ENCODE measurements around the gene TRIM8.
"Not testable (repeated sequence)": the region's sequence is repeated elsewhere in the genome, so short reads cannot be mapped to it uniquely, and the experiment has no call there.

TRIM8 gene

DNA sequence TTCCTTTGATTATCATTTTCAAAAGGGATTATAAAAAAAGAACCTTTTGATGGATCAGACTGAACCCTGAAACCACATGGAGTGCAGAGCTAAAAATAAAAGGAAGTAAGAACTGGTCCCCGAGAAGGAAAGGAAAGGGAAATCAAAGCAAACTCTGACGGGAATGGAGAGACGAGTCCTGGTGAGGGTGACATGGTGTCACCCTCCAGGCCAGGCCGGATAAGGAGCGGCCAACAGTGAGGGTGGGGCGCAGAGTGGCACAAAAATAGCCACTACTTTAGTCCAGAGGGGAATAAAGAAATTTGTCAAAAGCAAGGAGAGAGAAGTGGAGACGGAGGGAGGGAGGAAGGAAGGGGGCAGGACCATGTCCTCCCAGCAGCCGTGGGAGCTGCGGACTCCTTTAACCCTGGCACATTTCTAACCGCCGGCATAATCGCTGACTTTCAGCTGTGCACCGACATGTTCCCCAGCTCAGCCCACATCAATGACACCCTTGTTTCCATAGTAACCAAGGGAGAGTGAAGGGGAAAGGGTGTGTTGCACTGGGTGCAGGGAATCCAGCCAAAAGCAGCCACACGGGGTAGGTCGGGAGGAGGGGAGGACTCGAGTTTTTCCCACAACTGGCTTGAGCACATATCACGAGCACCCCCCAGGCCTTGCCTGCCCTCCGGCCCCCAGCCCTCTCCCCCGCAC, 29.7 kb downstream of the TRIM8 start:
- DNase-seq: peak; percentile 82

GRCh38 chr10:102674566-102674965, 30.3 kb downstream of the TRIM8 start:
- DNase-seq: peak; percentile 58

GRCh38 chr10:102675011-102675665, 30.9 kb downstream of the TRIM8 start:
- peak; percentile 78 for DNase-seq

DNA sequence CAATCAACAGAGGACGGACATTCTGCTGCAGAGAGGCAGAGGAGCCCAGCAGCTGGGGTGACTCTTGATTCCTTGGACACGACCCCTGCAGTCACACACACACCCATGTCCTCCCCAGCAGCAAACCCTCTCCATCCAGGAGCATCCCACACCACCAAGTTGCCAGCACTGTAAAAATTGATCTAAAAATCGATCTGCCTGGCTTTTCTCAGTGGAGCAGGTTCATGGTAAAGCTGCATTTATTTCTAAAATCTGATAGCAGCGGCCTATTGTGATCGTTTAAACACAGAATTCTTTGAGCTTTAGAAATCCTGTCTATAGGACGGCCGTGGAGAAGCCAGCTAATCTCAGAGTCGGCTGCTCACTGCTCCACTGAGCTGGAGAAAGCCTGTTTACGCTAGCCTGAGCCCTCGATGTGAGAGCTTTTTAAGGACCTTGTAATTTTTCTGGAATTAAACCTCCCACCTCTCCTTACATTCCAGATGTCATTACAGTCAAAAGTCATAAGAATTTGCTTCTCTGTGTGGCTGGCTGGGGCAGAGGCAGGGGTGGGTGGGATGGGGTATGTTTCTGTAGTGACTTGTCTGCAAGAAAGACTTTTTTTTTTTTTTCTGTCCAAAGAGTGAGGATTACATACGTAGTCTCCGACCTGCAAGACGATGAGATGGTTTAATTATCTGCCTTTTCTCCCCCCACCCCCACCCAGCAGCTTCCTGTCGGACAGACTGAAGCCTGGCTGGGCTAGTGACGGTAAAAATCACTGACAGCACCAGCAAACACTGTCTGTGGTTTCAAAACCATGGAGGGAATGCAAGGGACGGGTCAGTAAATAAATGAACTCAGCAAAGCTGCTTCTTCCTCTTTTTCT, 31.6 kb downstream of the TRIM8 start:
- peak; percentile 76 for DNase-seq

GRCh38 chr10:102676534-102677315, 32.4 kb downstream of the TRIM8 start:
- no peak for DNase-seq

- peak; percentile 36 for DNase-seq
Observed at GRCh38 chr10:102677331-102678067, 33.2 kb downstream of the TRIM8 start.

DNA sequence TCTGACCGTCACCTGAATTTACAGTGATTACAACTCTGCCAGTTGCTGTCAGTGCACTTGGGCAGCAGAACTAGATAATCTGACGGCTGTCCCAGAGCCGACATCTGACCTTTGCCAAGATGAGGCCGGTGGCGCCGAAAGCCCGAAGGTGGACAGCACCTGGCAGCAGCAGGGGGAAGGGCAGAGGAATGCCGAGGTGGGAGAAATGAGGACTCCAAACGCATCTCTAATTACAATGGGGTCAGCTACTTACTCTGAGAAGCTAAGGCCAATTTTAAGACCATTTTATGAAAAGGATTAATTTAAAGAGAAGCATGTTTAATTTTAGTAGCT, 33.8 kb downstream of the TRIM8 start:
- no peak for DNase-seq

DNA sequence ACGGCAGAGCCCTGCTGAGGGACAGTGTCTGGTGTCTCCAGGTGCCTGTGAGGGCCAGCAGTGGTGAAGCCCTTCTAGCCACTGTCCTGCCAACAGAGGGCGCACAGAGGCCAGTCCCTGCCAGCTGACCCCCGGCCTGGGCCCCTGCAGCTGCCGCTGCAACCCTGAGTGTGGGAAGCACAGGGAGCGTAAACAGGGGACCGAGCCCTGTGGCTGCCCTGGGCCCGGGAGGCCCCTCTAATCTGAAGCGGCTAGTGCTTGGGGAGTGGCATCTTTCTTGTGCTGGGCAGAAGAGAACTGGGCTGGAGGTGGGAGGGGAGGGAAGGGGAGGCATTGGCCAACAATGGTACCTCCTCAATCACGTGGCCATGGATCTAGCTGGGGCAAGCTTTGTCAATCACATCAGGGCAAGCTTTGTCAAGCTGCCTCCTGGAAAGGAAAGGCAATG, 34.6 kb downstream of the TRIM8 start:
- DNase-seq: peak; percentile 91

DNA sequence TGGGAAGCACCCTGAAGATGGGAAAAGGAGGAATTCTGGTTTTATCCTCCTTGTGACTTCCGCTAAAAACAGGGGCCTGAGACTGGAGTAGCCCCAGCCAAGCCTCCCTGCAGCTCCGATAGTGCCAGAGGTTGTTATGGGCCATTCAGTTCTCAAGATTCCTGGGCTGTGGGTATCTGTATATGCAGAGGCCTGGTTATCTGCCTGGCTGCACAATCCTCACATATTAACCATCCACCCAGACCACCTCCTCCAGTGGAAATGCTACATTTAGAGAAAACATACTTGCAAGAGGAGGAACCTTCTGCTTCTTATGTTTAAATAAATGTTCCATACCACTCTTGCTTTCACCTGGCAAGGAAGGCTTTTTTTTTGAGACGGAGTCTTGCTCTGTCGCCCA, 35.3 kb downstream of the TRIM8 start:
- no peak for DNase-seq

GRCh38 chr10:102681696-102682095, 37.4 kb downstream of the TRIM8 start:
- no peak for DNase-seq

GRCh38 chr10:102682416-102682815, 38.1 kb downstream of the TRIM8 start:
- no peak for DNase-seq

- no peak for DNase-seq
Observed at GRCh38 chr10:102682981-102683380, 38.7 kb downstream of the TRIM8 start.

- DNase-seq: no peak
Observed at GRCh38 chr10:102683736-102684135, 39.5 kb downstream of the TRIM8 start.

DNA sequence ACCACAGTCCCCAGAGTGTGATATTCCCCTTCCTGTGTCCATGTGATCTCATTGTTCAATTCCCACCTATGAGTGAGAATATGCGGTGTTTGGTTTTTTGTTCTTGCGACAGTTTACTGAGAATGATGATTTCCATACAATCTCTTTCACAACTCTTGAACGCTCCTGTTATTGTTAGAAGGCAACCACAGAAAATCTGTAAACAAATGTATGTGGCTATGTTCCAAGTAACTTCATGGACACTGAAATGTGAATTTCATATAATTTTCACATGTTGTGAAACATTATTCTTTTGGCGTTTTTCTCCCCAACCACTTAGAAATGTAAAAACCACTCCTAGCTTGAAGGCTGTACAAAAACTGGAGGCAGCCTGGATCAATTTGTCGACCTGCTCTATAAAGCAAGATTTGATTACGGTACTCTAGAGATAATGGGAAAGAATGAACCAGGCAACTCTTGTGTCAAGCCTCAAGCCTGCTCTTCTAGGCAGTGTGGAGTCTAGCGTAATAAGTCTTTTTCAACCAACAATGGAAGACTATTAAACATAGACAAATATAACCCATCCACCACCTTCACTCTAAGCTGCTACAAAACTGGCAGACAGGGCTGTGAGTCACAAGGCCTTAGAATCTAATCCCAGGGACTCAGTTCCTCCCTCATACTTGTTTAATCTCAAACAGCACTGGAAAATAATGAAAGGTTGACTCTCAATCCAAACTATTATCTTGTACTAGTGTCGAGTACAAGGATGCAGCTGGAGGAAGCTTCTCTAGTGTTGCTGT, 47.2 kb downstream of the TRIM8 start:
- DNase-seq: no peak

- not testable (repeated sequence) for DNase-seq
Observed at GRCh38 chr10:102695401-102695800, 51.1 kb downstream of the TRIM8 start.

GRCh38 chr10:102696736-102697135, 52.5 kb downstream of the TRIM8 start:
- DNase-seq: no peak

DNA sequence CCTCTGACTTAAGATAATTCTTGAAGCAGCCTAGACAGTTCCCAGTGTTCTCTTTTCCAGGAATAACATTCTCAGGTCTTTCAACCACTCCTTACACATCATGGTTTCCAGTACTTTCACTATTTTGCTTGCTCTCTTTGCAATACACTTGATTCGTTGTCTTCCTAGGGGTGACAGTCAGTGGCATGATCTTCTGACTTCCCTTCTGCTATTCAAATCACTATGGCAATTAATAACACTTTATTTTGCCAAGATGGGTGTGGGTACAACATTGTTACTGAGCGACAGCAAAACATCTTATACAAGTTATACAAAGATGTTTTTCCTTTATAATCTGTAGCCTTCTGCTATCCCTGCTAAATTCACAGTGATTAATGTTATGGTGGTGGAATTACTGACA, 54.6 kb downstream of the TRIM8 start:
- no peak for DNase-seq

- DNase-seq: no peak
Observed at GRCh38 chr10:102701272-102701671, 57.0 kb downstream of the TRIM8 start.

- no peak for DNase-seq
Observed at GRCh38 chr10:102701796-102702195, 57.5 kb downstream of the TRIM8 start.

GRCh38 chr10:102702742-102703141, 58.5 kb downstream of the TRIM8 start:
- no peak for DNase-seq

DNA sequence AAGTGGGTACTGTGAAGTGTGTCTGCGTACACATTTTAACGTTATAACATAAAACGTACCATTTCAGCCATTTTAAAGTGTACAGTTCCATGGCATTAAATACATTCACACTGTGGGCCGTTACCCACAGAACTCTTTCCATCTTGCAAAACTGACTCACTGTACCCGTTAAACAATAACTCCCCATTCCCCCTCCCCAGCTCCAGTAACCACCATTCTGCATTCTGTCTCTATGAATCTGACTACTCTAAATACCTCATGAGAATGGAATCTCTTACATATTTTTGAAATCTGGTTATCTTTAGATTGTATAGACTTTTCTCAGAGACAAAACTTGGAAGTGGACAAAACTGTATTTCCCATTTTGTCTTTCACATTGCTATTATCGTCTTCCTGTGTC, 60.6 kb downstream of the TRIM8 start:
- no peak for DNase-seq

Measured in retina (tissue), 1 donor.